Upper lobe of right lung (tissue), 1 donor: ENCODE measurements around the gene MED29. TPM values are rescaled to one million over a fixed set of nuclear protein-coding genes. Genes with fewer than 3 reads are reported as not detected.

Source experiments
- ATAC-seq: fragments of 200-7000 bp; cut with Tn5 transposase; one replicate; pipeline ENCODE4 v1.9.1; 2020; ENCODE audit warnings: mild to moderate bottlenecking, moderate library complexity
- DNase-seq: peaks from one replicate; pipeline ENCODE4 v3.0.0-alpha.2; 2020
- H3K27ac ChIP-seq: fragments of 200-600 bp; one replicate; pipeline ENCODE4 v1.8.0; 2022
- H3K27me3 ChIP-seq: fragments of 200-600 bp; one replicate; pipeline ENCODE4 v1.8.0; 2022; ENCODE audit warnings: mild to moderate bottlenecking
- H3K36me3 ChIP-seq: fragments of 200-600 bp; one replicate; pipeline ENCODE4 v1.8.0; 2022
- H3K4me1 ChIP-seq: fragments of 200-600 bp; one replicate; pipeline ENCODE4 v1.8.0; 2022
- H3K4me3 ChIP-seq: fragments of 200-600 bp; one replicate; pipeline ENCODE4 v1.8.0; 2022; ENCODE audit warnings: mild to moderate bottlenecking
- H3K9me3 ChIP-seq: fragments of 200-600 bp; one replicate; pipeline ENCODE4 v1.8.0; 2022
- intact Hi-C: fragments of 100-400 bp; cut with DNase I; formaldehyde crosslinking; loops from one replicate; pipeline ENCODE4 v1.11.0; 2022
- total RNA-seq: library from RNA; stranded (reverse); fragmentation: NEBNext Ultra II Directional; extraction: Animal tissue kit (Norgen Biotek cat#: 25700); gene quantifications from one replicate; pipeline ENCODE4 v1.2.1, GENCODE V29; 2021
- TF ChIP-seq, protein P1 (sequence below): fragments of 200-600 bp; IDR thresholded peaks from one replicate; pipeline ENCODE4 v1.8.0; 2022; ENCODE audit warnings: antibody characterized with exemption
- donor health status: DM: no; HTN: yes; CAD: no; lungs with severe emphysema.

MED29 gene
- total RNA-seq, 1 donor from 2014 or later = 28.8 TPM

DNA sequence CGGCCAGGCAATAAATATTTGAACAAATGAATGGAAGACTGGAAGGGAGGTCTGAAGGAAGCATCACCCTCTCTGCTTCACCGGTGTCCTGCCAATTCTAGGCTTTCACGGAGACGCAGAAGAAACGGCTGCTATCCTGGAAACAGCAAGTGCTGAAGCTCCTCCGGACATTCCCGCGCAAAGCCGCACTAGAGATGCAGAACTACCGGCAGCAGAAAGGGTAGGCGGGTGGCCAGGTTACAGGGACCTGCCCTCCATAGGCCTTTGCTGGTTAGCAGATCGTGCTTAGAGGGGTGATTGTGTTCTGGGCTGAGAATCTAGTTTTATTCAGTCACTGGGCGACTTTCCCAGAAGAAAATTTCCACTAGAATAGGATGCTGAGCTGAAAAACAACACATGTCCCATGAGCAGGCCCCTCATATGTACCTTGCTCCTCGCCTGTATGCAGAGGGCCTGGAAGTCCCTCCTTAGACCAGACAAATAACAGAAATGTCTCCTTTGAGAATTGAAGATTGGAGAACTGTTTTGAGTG, 11.2 kb upstream of the MED29 start:
- Histone ChIP-seq H3K4me3 (no peak overlapping the region), H3K36me3 (peaks cover 99% of the 10 kb centered on the region), H3K4me1 (no peaks in the 10 kb centered on the region), H3K27ac (no peak overlapping the region), H3K9me3 (no peaks in the 10 kb centered on the region), H3K27me3 (no peaks in the 10 kb centered on the region)
- DNase-seq (no peak), ATAC-seq (no peak)
- TF ChIP-seq, protein P1, sequence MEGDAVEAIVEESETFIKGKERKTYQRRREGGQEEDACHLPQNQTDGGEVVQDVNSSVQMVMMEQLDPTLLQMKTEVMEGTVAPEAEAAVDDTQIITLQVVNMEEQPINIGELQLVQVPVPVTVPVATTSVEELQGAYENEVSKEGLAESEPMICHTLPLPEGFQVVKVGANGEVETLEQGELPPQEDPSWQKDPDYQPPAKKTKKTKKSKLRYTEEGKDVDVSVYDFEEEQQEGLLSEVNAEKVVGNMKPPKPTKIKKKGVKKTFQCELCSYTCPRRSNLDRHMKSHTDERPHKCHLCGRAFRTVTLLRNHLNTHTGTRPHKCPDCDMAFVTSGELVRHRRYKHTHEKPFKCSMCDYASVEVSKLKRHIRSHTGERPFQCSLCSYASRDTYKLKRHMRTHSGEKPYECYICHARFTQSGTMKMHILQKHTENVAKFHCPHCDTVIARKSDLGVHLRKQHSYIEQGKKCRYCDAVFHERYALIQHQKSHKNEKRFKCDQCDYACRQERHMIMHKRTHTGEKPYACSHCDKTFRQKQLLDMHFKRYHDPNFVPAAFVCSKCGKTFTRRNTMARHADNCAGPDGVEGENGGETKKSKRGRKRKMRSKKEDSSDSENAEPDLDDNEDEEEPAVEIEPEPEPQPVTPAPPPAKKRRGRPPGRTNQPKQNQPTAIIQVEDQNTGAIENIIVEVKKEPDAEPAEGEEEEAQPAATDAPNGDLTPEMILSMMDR = no peak
- intact Hi-C loops = no loop called here

- Histone ChIP-seq H3K27ac (no peak overlapping the region), H3K36me3 (peaks cover 94% of the 10 kb centered on the region), H3K4me3 (no peak overlapping the region), H3K4me1 (no peaks in the 10 kb centered on the region), H3K9me3 (no peaks in the 10 kb centered on the region), H3K27me3 (no peaks in the 10 kb centered on the region)
- intact Hi-C loops = no loop called here
- ATAC-seq = no peak
- DNase-seq = no peak
- TF ChIP-seq, protein P1 = no peak
These were observed 10.4 kb upstream of the MED29 start for GRCh38 chr19:39380521-39381502.

- DNase-seq (no peak), ATAC-seq (no peak)
- TF ChIP-seq, protein P1 = no peak
- no peak overlapping the region for H3K27ac ChIP-seq
- intact Hi-C loops = no loop called here
- H3K36me3 ChIP-seq = peaks cover 94% of the 10 kb centered on the region
- no peaks in the 10 kb centered on the region for H3K27me3 ChIP-seq
- H3K4me1 ChIP-seq = no peaks in the 10 kb centered on the region
- H3K4me3 ChIP-seq = no peak overlapping the region
- H3K9me3 ChIP-seq = no peaks in the 10 kb centered on the region
These were observed 9.1 kb upstream of the MED29 start for GRCh38 chr19:39381910-39382611.

DNA sequence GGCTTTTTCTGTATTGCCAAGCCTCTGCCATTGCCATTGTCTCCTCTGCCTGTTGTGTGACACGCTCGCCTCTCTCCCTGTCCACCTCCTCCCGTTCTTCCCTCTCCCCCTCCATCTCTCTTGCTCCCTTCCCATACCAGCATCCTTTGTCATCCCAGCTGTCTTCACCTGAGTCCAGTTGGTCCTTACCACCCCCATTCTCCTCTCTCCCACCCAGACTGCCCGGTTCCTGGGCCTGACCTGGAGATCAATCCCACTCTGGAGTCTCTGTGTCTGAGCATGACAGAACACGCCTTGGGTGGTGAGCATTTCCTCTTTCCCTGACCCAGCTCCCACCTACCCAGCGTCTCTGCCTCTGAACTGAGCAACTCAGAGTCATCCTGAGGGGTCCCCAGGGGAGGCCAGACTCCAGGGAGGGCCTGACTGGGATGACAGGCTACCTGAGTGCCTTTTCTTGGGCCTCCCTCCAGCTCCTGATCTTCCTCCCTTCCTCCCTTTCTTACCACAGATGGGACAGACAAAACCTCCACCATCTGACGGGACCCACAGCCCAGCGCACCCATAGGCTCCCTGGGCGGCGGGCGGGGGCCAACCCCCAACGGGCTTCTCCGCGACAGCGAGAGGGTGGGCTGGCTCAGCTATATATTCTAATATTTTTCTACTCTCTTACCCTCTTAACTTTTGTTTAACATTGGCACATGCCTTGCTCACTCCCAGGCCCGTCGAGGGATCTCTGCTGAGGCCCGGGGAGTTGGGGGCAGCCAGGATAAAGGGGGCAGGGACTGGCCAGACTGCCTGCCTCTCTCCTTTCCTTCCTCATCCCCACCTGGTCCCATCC, 8.0 kb upstream of the MED29 start:
- DNase-seq = no peak
- Histone ChIP-seq H3K36me3 (peaks cover 94% of the 10 kb centered on the region), H3K9me3 (no peaks in the 10 kb centered on the region), H3K4me1 (no peaks in the 10 kb centered on the region), H3K27me3 (no peaks in the 10 kb centered on the region), H3K27ac (no peak overlapping the region), H3K4me3 (no peak overlapping the region)
- intact Hi-C loops = no loop called here
- TF ChIP-seq, protein P1 = no peak
- no peak for ATAC-seq
